Smooth muscle cell (in vitro differentiated cells): ENCODE measurements around the gene KRT34. TPM values are rescaled to one million over a fixed set of nuclear protein-coding genes. Genes with fewer than 3 reads are reported as not detected.

ENCODE experiments used
- DNase-seq: peaks from one replicate; lab custom pipeline; 2025; ENCODE audit not compliant: unreplicated experiment; lab: John Stamatoyannopoulos, UW
- H2AFZ ChIP-seq: fragments of 200-600 bp; sonication (generic); 2 replicates; pipeline ENCODE4 v1.6.0; 2016; ENCODE audit warnings: antibody characterized with exemption, low read depth, mild to moderate bottlenecking
- H3F3A ChIP-seq: fragments of 200-600 bp; sonication (generic); 2 replicates; pipeline ENCODE4 v1.6.0; 2017; ENCODE audit warnings: antibody characterized with exemption, low read depth
- H3K27ac ChIP-seq: fragments of 200-600 bp; sonication (generic); 2 replicates; pipeline ENCODE4 v1.5.1; 2016; ENCODE audit warnings: low read depth, mild to moderate bottlenecking
- H3K27me3 ChIP-seq: fragments of 200-600 bp; sonication (generic); 2 replicates; pipeline ENCODE4 v1.6.1; 2016; ENCODE audit warnings: low read depth, mild to moderate bottlenecking
- H3K36me3 ChIP-seq: fragments of 200-600 bp; sonication (generic); 2 replicates; pipeline ENCODE4 v1.5.1; 2016; ENCODE audit warnings: low read depth
- H3K4me1 ChIP-seq: fragments of 200-600 bp; sonication (generic); 2 replicates; pipeline ENCODE4 v1.5.1; 2016; ENCODE audit warnings: low read depth
- H3K4me2 ChIP-seq: fragments of 200-600 bp; sonication (generic); 2 replicates; pipeline ENCODE4 v1.6.0; 2016; ENCODE audit warnings: mild to moderate bottlenecking
- H3K4me3 ChIP-seq: fragments of 200-600 bp; sonication (generic); 2 replicates; pipeline ENCODE4 v1.5.1; 2016; ENCODE audit warnings: mild to moderate bottlenecking
- H3K79me2 ChIP-seq: fragments of 200-600 bp; sonication (generic); 2 replicates; pipeline ENCODE4 v1.6.0; 2016; ENCODE audit warnings: low read depth, mild to moderate bottlenecking
- H3K9ac ChIP-seq: fragments of 200-600 bp; sonication (generic); 2 replicates; pipeline ENCODE4 v1.6.0; 2016; ENCODE audit warnings: low read depth
- H3K9me3 ChIP-seq: fragments of 200-600 bp; sonication (generic); replicated peaks from 2 replicates; pipeline ENCODE4 v1.5.1; 2016; ENCODE audit warnings: low read depth
- H4K20me1 ChIP-seq: fragments of 200-600 bp; sonication (generic); 2 replicates; pipeline ENCODE4 v1.6.0; 2016; ENCODE audit warnings: low read depth
- CTCF ChIP-seq: fragments of 200-600 bp; sonication (generic); IDR thresholded peaks from 2 replicates; pipeline ENCODE4 v1.5.1; 2017; ENCODE audit warnings: borderline replicate concordance, mild to moderate bottlenecking, antibody characterized with exemption; ENCODE audit not compliant: insufficient read depth, poor library complexity, severe bottlenecking
- WGBS: methylation state at CpG from one replicate; pipeline ENCODE4 v1.1.7; 2016; ENCODE audit warnings: low lambda C conversion rate; 5-methylcytosine and 5-hydroxymethylcytosine counted together
- polyA plus RNA-seq: library from polyadenylated mRNA; unstranded; fragments of >200 nt; fragmentation: Nextera tagmentation; extraction: Ambion mirVana; gene quantifications from 2 replicates; pipeline ENCODE4 v1.2.1, GENCODE V29; 2016
- total RNA-seq: library from RNA; depleted of rRNA; stranded (reverse); fragments of >200 nt; gene quantifications from 2 replicates; pipeline ENCODE4 v1.2.3, GENCODE V29; 2014

Gene KRT34
- total and polyA plus RNA-seq, 2 experiments from 2014 or later = 5.3 to 23.1 TPM

- H3F3A ChIP-seq = no peaks in the 10 kb centered on the region
- no peaks in the 10 kb centered on the region for H3K36me3 ChIP-seq
- H4K20me1 ChIP-seq = no peaks in the 10 kb centered on the region
- no peaks in the 10 kb centered on the region for H3K79me2 ChIP-seq
- H3K4me3 ChIP-seq = no peak overlapping the region
- no peak overlapping the region for H2AFZ ChIP-seq
- no peak for DNase-seq
- H3K27me3 ChIP-seq = no peaks in the 10 kb centered on the region
- WGBS = 97% methylated on average over 6 of the region's 6 CpGs
- no peak for TF ChIP-seq CTCF
- H3K4me2 ChIP-seq = no peak overlapping the region
- peak overlapping the region; percentile 48 for H3K27ac ChIP-seq
- no peak overlapping the region for H3K9ac ChIP-seq
- H3K9me3 ChIP-seq = no peaks in the 10 kb centered on the region
- no peaks in the 10 kb centered on the region for H3K4me1 ChIP-seq
Measured at GRCh38 chr17:41417127-41417526, 35.0 kb upstream of the KRT34 start.

DNA sequence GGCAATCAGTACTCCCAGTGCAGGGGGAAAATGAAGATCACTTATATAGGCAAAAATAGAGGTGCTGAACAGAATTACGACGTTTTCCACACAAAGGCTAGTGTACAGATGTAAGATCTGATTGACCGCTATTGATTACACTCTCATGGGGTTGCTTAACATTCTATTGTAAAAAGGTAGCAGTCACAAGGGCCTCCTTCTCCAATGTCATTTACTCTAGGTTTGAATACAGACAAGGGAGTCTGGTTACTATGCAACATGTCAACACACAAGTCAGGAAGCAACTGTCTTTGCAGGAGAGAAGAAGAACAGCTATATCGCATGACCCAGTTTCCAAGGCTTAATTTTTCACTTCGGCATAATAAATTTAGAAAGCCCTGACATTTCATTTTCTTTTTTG lies 34.4 kb upstream of the KRT34 start:
- Histone ChIP-seq H3K9ac (no peak overlapping the region), H4K20me1 (no peaks in the 10 kb centered on the region), H3K9me3 (no peaks in the 10 kb centered on the region), H3K4me2 (no peak overlapping the region), H3K4me3 (no peak overlapping the region), H2AFZ (no peak overlapping the region), H3K27me3 (no peaks in the 10 kb centered on the region), H3K4me1 (no peaks in the 10 kb centered on the region), H3K36me3 (no peaks in the 10 kb centered on the region), H3K79me2 (no peaks in the 10 kb centered on the region), H3K27ac (peak overlapping the region; percentile 66), H3F3A (no peaks in the 10 kb centered on the region)
- 87% methylated on average over 5 of the region's 5 CpGs for WGBS
- no peak for DNase-seq
- no peak for TF ChIP-seq CTCF

DNA sequence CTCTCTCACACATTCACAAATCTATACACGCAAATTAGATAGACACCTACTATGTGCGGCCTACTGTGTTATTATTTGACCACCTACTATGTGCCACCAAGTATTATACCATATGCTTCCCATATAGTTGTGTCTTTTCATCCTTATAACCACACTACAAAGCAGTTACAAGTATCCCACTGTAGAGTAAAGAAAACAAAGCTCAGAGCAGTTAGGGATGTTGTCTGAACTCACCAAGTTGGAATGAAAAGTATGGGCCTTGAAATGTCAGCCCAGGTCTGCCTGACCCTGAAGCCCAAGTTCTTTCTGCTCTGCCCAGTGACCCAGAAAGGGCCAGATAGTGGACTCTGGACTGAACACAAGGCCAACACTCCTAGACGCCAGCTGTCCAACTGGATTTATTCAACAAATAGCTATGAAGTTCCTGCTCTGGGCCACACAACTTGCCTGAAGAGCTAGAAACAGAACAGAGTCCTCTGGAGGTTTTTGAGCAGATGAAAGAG lies 33.8 kb upstream of the KRT34 start:
- no peak for DNase-seq
- H3K36me3 ChIP-seq = no peaks in the 10 kb centered on the region

More for the DNA sequence above, 33.8 kb upstream of the KRT34 start:
- no peaks in the 10 kb centered on the region for H3F3A ChIP-seq
- no peaks in the 10 kb centered on the region for H3K79me2 ChIP-seq
- no peaks in the 10 kb centered on the region for H3K9me3 ChIP-seq
- no peak for TF ChIP-seq CTCF
- no peak overlapping the region for H3K4me2 ChIP-seq
- no peaks in the 10 kb centered on the region for H3K4me1 ChIP-seq
- no peaks in the 10 kb centered on the region for H3K27me3 ChIP-seq
- peak overlapping the region; percentile 66 for H3K27ac ChIP-seq
- 81% methylated on average over 3 of the region's 3 CpGs for WGBS
- no peak overlapping the region for H2AFZ ChIP-seq
- no peaks in the 10 kb centered on the region for H4K20me1 ChIP-seq
- H3K9ac ChIP-seq = no peak overlapping the region
- no peak overlapping the region for H3K4me3 ChIP-seq
